Loucy (cell line): ENCODE measurements around the gene HYOU1.
A peak's percentile ranks its signal among the peaks of the same experiment; 100 is the strongest.

Experiments
- H2AFZ ChIP-seq: fragments of 200-600 bp; sonication (generic); 2 replicates; pipeline ENCODE4 v1.6.0; 2016; ENCODE audit warnings: antibody characterized with exemption, mild to moderate bottlenecking, low read length, moderate library complexity
- H3F3A ChIP-seq: fragments of 200-600 bp; 2 replicates; pipeline ENCODE4 v1.6.0; 2016; ENCODE audit warnings: antibody characterized with exemption, low read depth, mild to moderate bottlenecking
- H3K27me3 ChIP-seq: fragments of 200-600 bp; sonication (generic); 2 replicates; pipeline ENCODE4 v1.6.1; 2014; ENCODE audit warnings: low read length, mild to moderate bottlenecking; ENCODE audit not compliant: insufficient read depth, poor library complexity, severe bottlenecking
- H3K36me3 ChIP-seq: fragments of 200-600 bp; sonication (generic); 2 replicates; pipeline ENCODE4 v1.6.1; 2016; ENCODE audit warnings: low read length; ENCODE audit not compliant: insufficient read depth
- H3K4me1 ChIP-seq: fragments of 200-600 bp; sonication (generic); 2 replicates; pipeline ENCODE4 v1.5.1; 2014; ENCODE audit warnings: low read length, mild to moderate bottlenecking; ENCODE audit not compliant: insufficient read depth, poor library complexity, severe bottlenecking
- H3K4me2 ChIP-seq: fragments of 200-600 bp; sonication (generic); 2 replicates; pipeline ENCODE4 v1.6.0; 2014; ENCODE audit warnings: antibody characterized with exemption, low read length, low read depth, mild to moderate bottlenecking; ENCODE audit not compliant: poor library complexity, severe bottlenecking
- H3K4me3 ChIP-seq: fragments of 200-600 bp; sonication (generic); 2 replicates; pipeline ENCODE4 v1.5.1; 2014; ENCODE audit warnings: low read length, mild to moderate bottlenecking, mixed read lengths; ENCODE audit not compliant: poor library complexity, severe bottlenecking
- H3K79me2 ChIP-seq: fragments of 200-600 bp; sonication (generic); 2 replicates; pipeline ENCODE4 v1.6.1; 2014; ENCODE audit warnings: low read length; ENCODE audit not compliant: insufficient read depth
- H3K9ac ChIP-seq: fragments of 200-600 bp; sonication (generic); 2 replicates; pipeline ENCODE4 v1.6.0; 2014; ENCODE audit warnings: mild to moderate bottlenecking, low read depth, low read length, moderate library complexity; ENCODE audit not compliant: poor library complexity, severe bottlenecking
- H3K9me2 ChIP-seq: fragments of 200-600 bp; sonication (generic); replicated peaks from 2 replicates; pipeline ENCODE4 v1.6.1; 2016; ENCODE audit warnings: low read depth, low read length, mixed read lengths
- H3K9me3 ChIP-seq: fragments of 200-600 bp; sonication (generic); 2 replicates; pipeline ENCODE4 v1.6.1; 2014; ENCODE audit warnings: mild to moderate bottlenecking, antibody characterized with exemption, low read length, low read depth; ENCODE audit not compliant: insufficient read depth
- H4K20me1 ChIP-seq: fragments of 200-600 bp; sonication (generic); 2 replicates; pipeline ENCODE4 v1.6.0; 2014; ENCODE audit warnings: antibody characterized with exemption, low read length, mild to moderate bottlenecking; ENCODE audit not compliant: insufficient read depth, poor library complexity, severe bottlenecking
- CTCF ChIP-seq: fragments of 200-600 bp; sonication (generic); conservative IDR thresholded peaks from 2 replicates; pipeline ENCODE4 v1.5.1; 2014; ENCODE audit warnings: mild to moderate bottlenecking, antibody characterized with exemption, low read length
- EZH2phosphoT487 ChIP-seq: fragments of 200-600 bp; IDR thresholded peaks from 2 replicates; pipeline ENCODE4 v1.6.1; 2018; ENCODE audit warnings: antibody characterized with exemption, mild to moderate bottlenecking, moderate library complexity, borderline replicate concordance

Gene HYOU1

GRCh38 chr11:119054418-119054817 is 2.6 kb downstream of the HYOU1 start:
- Histone ChIP-seq H2AFZ (no peak overlapping the region), H3K4me3 (peak overlapping the region; percentile 34), H3K79me2 (peaks cover 61% of the 10 kb centered on the region), H3K36me3 (peaks cover 57% of the 10 kb centered on the region), H3K9ac (peak overlapping the region; percentile 99), H3K9me2 (no peaks in the 10 kb centered on the region), H3F3A (no peaks in the 10 kb centered on the region), H3K4me1 (peaks cover 26% of the 10 kb centered on the region), H4K20me1 (peaks cover 31% of the 10 kb centered on the region), H3K27me3 (peaks cover 6% of the 10 kb centered on the region), H3K4me2 (peak overlapping the region; percentile 93), H3K9me3 (no peaks in the 10 kb centered on the region)
- TF ChIP-seq EZH2phosphoT487 (no peak), CTCF (no peak)

GRCh38 chr11:119052163-119052814 is 4.7 kb downstream of the HYOU1 start:
- TF ChIP-seq EZH2phosphoT487 (no peak), CTCF (no peak)
- H3K9me3 ChIP-seq: no peaks in the 10 kb centered on the region
- H4K20me1 ChIP-seq: peaks cover 31% of the 10 kb centered on the region
- H3F3A ChIP-seq: no peaks in the 10 kb centered on the region
- H3K4me3 ChIP-seq: no peak overlapping the region
- peaks cover 6% of the 10 kb centered on the region for H3K27me3 ChIP-seq
- H3K4me1 ChIP-seq: peaks cover 19% of the 10 kb centered on the region
- peaks cover 53% of the 10 kb centered on the region for H3K79me2 ChIP-seq
- H2AFZ ChIP-seq: no peak overlapping the region
- no peaks in the 10 kb centered on the region for H3K9me2 ChIP-seq
- no peak overlapping the region for H3K9ac ChIP-seq
- no peak overlapping the region for H3K4me2 ChIP-seq
- H3K36me3 ChIP-seq: peaks cover 78% of the 10 kb centered on the region

- Histone ChIP-seq H3F3A (no peaks in the 10 kb centered on the region), H3K36me3 (peaks cover 84% of the 10 kb centered on the region), H3K9ac (no peak overlapping the region), H3K27me3 (peaks cover 3% of the 10 kb centered on the region), H3K79me2 (peaks cover 50% of the 10 kb centered on the region), H3K9me3 (no peaks in the 10 kb centered on the region), H3K4me1 (peaks cover 19% of the 10 kb centered on the region), H4K20me1 (peaks cover 29% of the 10 kb centered on the region), H3K9me2 (no peaks in the 10 kb centered on the region), H2AFZ (no peak overlapping the region), H3K4me3 (no peak overlapping the region), H3K4me2 (no peak overlapping the region)
- TF ChIP-seq EZH2phosphoT487 (no peak), CTCF (no peak)
Observed at GRCh38 chr11:119051440-119052162, 5.4 kb downstream of the HYOU1 start.
